GM12878 (cell line): ENCODE data around the gene TKT. TPM values are rescaled to one million over a fixed set of nuclear protein-coding genes. Genes with fewer than 3 reads are reported as not detected.

ENCODE experiments used
- ATAC-seq: fragments of 200-7000 bp; cut with Tn5 transposase; 3 replicates; pipeline ENCODE4 v1.9.1; 2020; ENCODE audit warnings: mild to moderate bottlenecking, moderate library complexity
- BruUV-seq: library from RNA; stranded (reverse); fragments of 400-500 nt; replicated peaks from 2 replicates; lab custom pipeline; 2021; lab: Mats Ljungman, UMichigan
- CTCF ChIA-PET: fragments of 300-600 bp; sonication (Branson Sonifier 250); formaldehyde crosslinking; extraction: SDS; loops from one replicate; lab custom pipeline; 2021; ENCODE audit warnings: inconsistent platforms; lab: Yijun Ruan, JAX
- POLR2A ChIA-PET: fragments of 350-600 bp; formaldehyde crosslinking; extraction: SDS; loops from one replicate; lab custom pipeline; 2021; ENCODE audit warnings: inconsistent platforms; lab: Charles Lee
- RAD21 ChIA-PET: fragments of 300-600 bp; sonication (Branson Sonifier 250); formaldehyde crosslinking; loops from one replicate; lab custom pipeline; 2023; ENCODE audit warnings: antibody characterized with exemption; ENCODE audit not compliant: unreplicated experiment; lab: Charles Lee
- SMC1A ChIA-PET: fragments of 300-600 bp; sonication (Branson Sonifier 250); formaldehyde crosslinking; loops from one replicate; lab custom pipeline; 2023; ENCODE audit not compliant: unreplicated experiment, uncharacterized antibody; lab: Charles Lee
- DNase-seq: peaks from one replicate; pipeline ENCODE4 v3.0.0-alpha.2; 2011; ENCODE audit warnings: low read depth, low spot score
- FAIRE-seq: peaks from 3 replicates; lab custom pipeline; 2011; peaks lifted over from hg19 to GRCh38; lab: Jason Lieb, UNC
- H2AFZ ChIP-seq: 2 replicates; pipeline ENCODE4 v1.6.0; 2011; ENCODE audit warnings: low read depth, low read length, control low read depth; ENCODE audit not compliant: control insufficient read depth
- H3K27ac ChIP-seq: 2 replicates; pipeline ENCODE4 v1.5.1; 2011; ENCODE audit warnings: control low read depth; ENCODE audit not compliant: control insufficient read depth, insufficient read depth
- H3K27me3 ChIP-seq, 2 experiments: replicated peaks in 1 of 2; 2 replicates each; pipeline versions ENCODE4 v1.6.0 to v1.6.1; 2011; ENCODE audit warnings: low read length in 1 of 2; ENCODE audit not compliant: control insufficient read depth in 2 of 2, insufficient read depth in 2 of 2
- H3K36me3 ChIP-seq, 2 experiments: 2 replicates each; pipeline ENCODE4 v1.5.1; 2011; ENCODE audit warnings: low read length in 1 of 2; ENCODE audit not compliant: control insufficient read depth in 2 of 2, insufficient read depth in 2 of 2
- H3K4me1 ChIP-seq: 2 replicates; pipeline ENCODE4 v1.6.1; 2011; ENCODE audit warnings: mild to moderate bottlenecking, low read length, moderate library complexity, mixed read lengths; ENCODE audit not compliant: control insufficient read depth, insufficient read depth
- H3K4me2 ChIP-seq: 2 replicates; pipeline ENCODE4 v1.6.0; 2011; ENCODE audit warnings: control low read depth; ENCODE audit not compliant: control insufficient read depth, insufficient read depth
- H3K4me3 ChIP-seq: fragments of 200-600 bp; sonication (generic); 2 replicates; pipeline ENCODE4 v1.5.1; 2016
- H3K79me2 ChIP-seq: 2 replicates; pipeline ENCODE4 v1.6.0; 2011; ENCODE audit warnings: low read length; ENCODE audit not compliant: control insufficient read depth, insufficient read depth
- H3K9ac ChIP-seq: 2 replicates; pipeline ENCODE4 v1.8.0; 2011; ENCODE audit warnings: low read length, control low read depth, mixed read lengths; ENCODE audit not compliant: control insufficient read depth, insufficient read depth
- H3K9me3 ChIP-seq: replicated peaks from 3 replicates; pipeline ENCODE4 v1.5.1; 2011; ENCODE audit warnings: mild to moderate bottlenecking, low read length; ENCODE audit not compliant: control insufficient read depth, insufficient read depth
- H4K20me1 ChIP-seq: 2 replicates; pipeline ENCODE4 v1.6.0; 2011; ENCODE audit not compliant: control insufficient read depth, insufficient read depth
- BCL11A ChIP-seq: IDR thresholded peaks from 2 replicates; pipeline ENCODE4 v1.6.1; 2011; ENCODE audit warnings: low read depth, low read length
- BMI1 ChIP-seq: fragments of 450-650 bp; IDR thresholded peaks from 2 replicates; pipeline ENCODE4 v1.6.1; 2016; ENCODE audit warnings: mild to moderate bottlenecking, moderate library complexity, borderline replicate concordance
- CBFB ChIP-seq: IDR thresholded peaks from 2 replicates; pipeline ENCODE4 v1.6.1; 2016; ENCODE audit warnings: antibody characterized with exemption, low read depth
- CBX3 ChIP-seq: fragments of 200-600 bp; sonication (generic); IDR thresholded peaks from 2 replicates; pipeline ENCODE4 v1.6.1; 2016; ENCODE audit warnings: low read depth, borderline replicate concordance
- CREB1 ChIP-seq: IDR thresholded peaks from 2 replicates; pipeline ENCODE4 v1.6.1; 2012; ENCODE audit warnings: low read depth, mild to moderate bottlenecking, inconsistent platforms
- CREM ChIP-seq: IDR thresholded peaks from 2 replicates; pipeline ENCODE4 v1.6.1; 2014; ENCODE audit warnings: antibody characterized with exemption, low read depth
- ETV6 ChIP-seq, 2 experiments: fragments of 450-650 bp in 1 of 2; IDR thresholded peaks in 1 of 2; conservative IDR thresholded peaks in 1 of 2; 2 replicates each; pipeline ENCODE4 v1.6.1; 2014; ENCODE audit warnings: antibody characterized with exemption in 1 of 2, borderline replicate concordance in 1 of 2, low read depth in 1 of 2, mild to moderate bottlenecking in 1 of 2, moderate library complexity in 1 of 2
- GATAD2B ChIP-seq: fragments of 450-650 bp; conservative IDR thresholded peaks from 2 replicates; pipeline ENCODE4 v1.6.1; 2017; ENCODE audit warnings: low read depth, mild to moderate bottlenecking, moderate library complexity
- HSF1 ChIP-seq: fragments of 150-350 bp; IDR thresholded peaks from 2 replicates; pipeline ENCODE4 v1.6.1; 2014; ENCODE audit warnings: mild to moderate bottlenecking, low read depth, low read length
- PAX5 ChIP-seq: IDR thresholded peaks from 2 replicates; pipeline ENCODE4 v1.6.1; 2011; ENCODE audit warnings: low read depth, low read length, borderline replicate concordance
- POLR2A ChIP-seq: IDR thresholded peaks from 2 replicates; pipeline ENCODE4 v1.6.1; 2011; ENCODE audit warnings: low read depth, mild to moderate bottlenecking, low read length
- POLR2AphosphoS5 ChIP-seq: IDR thresholded peaks from 2 replicates; pipeline ENCODE4 v1.6.1; 2011; ENCODE audit warnings: mild to moderate bottlenecking, low read length, inconsistent platforms
- SIX5 ChIP-seq: IDR thresholded peaks from 2 replicates; pipeline ENCODE4 v1.6.1; 2011; ENCODE audit warnings: mild to moderate bottlenecking, low read depth, low read length, moderate library complexity; ENCODE audit not compliant: severe bottlenecking
- SMARCA5 ChIP-seq: fragments of 450-650 bp; IDR thresholded peaks from 2 replicates; pipeline ENCODE4 v1.6.1; 2017; ENCODE audit warnings: mild to moderate bottlenecking
- SMC3 ChIP-seq: IDR thresholded peaks from 2 replicates; pipeline ENCODE4 v1.6.1; 2011; ENCODE audit warnings: low read length, improper control_type of control experiment, borderline replicate concordance
- ZNF592 ChIP-seq: fragments of 450-650 bp; IDR thresholded peaks from 2 replicates; pipeline ENCODE4 v1.6.1; 2017; ENCODE audit warnings: mild to moderate bottlenecking, moderate library complexity
- ZSCAN29 ChIP-seq: fragments of 450-650 bp; IDR thresholded peaks from 2 replicates; pipeline ENCODE4 v1.6.1; 2017; ENCODE audit warnings: mild to moderate bottlenecking, moderate library complexity
- WGBS: methylation state at CpG from one replicate; pipeline ENCODE4 v1.1.6; 2016; ENCODE audit warnings: low lambda C conversion rate; ENCODE audit not compliant: insufficient replicate concordance, insufficient coverage; ENCODE audit errors: missing lambda C conversion rate; 5-methylcytosine and 5-hydroxymethylcytosine counted together
- in situ Hi-C: fragments of 300-500 bp; cut with MboI; formaldehyde crosslinking; loops from 9 replicates; pipeline ENCODE4 v1.14.3; 2018; ENCODE audit warnings: mixed read lengths
- intact Hi-C: fragments of 100-400 bp; cut with micrococcal nuclease; formaldehyde crosslinking; loops from one replicate; pipeline ENCODE4 v1.14.2; 2022; ENCODE audit not compliant: unreplicated experiment
- polyA plus RNA-seq, 11 experiments: library from polyadenylated mRNA; depleted of rRNA in 4 of 11; unstranded in 6 of 11; stranded (reverse) in 5 of 11; fragments of >200 nt; fragmentation: Nextera tagmentation in 4 of 11; fragmentation: Illumina TruSeq in 1 of 11; extraction: Ambion mirVana in 4 of 11; extraction: Trizol in 1 of 11; gene quantifications; 1 replicate in 1 of 11; 2 replicates in 10 of 11; pipeline versions ENCODE4 v1.2.1 to v1.2.3, GENCODE V29; 2011 to 2016; ENCODE audit warnings: inconsistent platforms in 2 of 11, missing spikeins in 2 of 11, low read depth in 1 of 11
- total RNA-seq, 4 experiments: library from RNA; depleted of rRNA in 3 of 4; stranded (reverse); fragments of >200 nt in 3 of 4; fragmentation: Illumina TruSeq in 1 of 4; extraction: Trizol in 1 of 4; gene quantifications; 2 replicates each; pipeline versions ENCODE4 v1.2.1 to v1.2.3, GENCODE V29; 2013 to 2021
- TF ChIP-seq, protein P1 (sequence below): fragments of 450-650 bp; conservative IDR thresholded peaks from 2 replicates; pipeline ENCODE4 v1.6.1; 2017; ENCODE audit warnings: mild to moderate bottlenecking, moderate library complexity

TKT gene
- total and polyA plus RNA-seq, 10 of the 15 experiments (the other 5 are each of a cell fraction or from before 2014, with no cell fraction given), result 56.4 to 385 (median 143) TPM

DNA sequence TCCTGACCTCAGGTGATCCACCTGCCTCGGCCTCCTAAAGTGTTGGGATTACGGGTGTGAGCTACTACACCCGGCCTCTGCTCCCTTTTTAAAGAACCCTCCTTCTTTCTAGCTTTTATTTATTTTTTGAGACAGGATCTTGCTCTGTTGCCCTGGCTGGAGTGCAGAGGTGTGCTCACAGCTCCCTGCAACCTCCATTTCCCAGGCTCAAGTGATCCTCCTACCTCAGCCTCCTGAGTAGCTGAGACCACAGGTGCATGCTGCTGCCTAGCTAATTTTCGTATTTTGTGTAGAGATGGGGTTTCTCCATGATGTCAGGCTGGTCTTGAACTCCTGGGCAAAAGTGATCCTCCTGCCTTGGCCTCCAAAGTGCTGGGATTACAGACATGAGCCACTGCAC is 34.5 kb downstream of the TKT start:
- no peak for DNase-seq
- Histone ChIP-seq H3K9me3 (no peaks in the 10 kb centered on the region; the same call in 2 of the 3 replicates), H3K27me3 (no peaks in the 10 kb centered on the region), H3K36me3 (peaks cover 20 to 22% of the 10 kb centered on the region in 2 experiments; a peak in 3 of 4 replicates), H3K79me2 (no peaks in the 10 kb centered on the region), H3K4me2 (no peak overlapping the region), H4K20me1 (no peaks in the 10 kb centered on the region; the same call in 1 of the 2 replicates), H3K4me1 (no peaks in the 10 kb centered on the region), H3K27ac (no peak overlapping the region), H3K4me3 (no peak overlapping the region), H3K9ac (no peak overlapping the region), H2AFZ (no peak overlapping the region)
- FAIRE-seq, result no peak
- ChIA-PET SMC1A (interaction anchor here (0.6 kb wide), 1 partner anchor 30 kb away, joined by 3 read pairs; no protein-coding TSS in a partner anchor), CTCF (interaction anchor here (0.7 to 2.7 kb wide), 8 partner anchors 9 to 128 kb away, joined by 3 to 9 read pairs (median 5); no protein-coding TSS in a partner anchor), POLR2A (no interaction called here), RAD21 (no interaction called here)
- 74% methylated on average over 4 of the region's 4 CpGs for WGBS
- intact Hi-C loops (no loop called here), in situ Hi-C loops (no loop called here)
- BruUV-seq, result no TSS peak
- ATAC-seq, result no peak
- TF ChIP-seq CBX3, result no peak
- TF ChIP-seq CBFB, result no peak
- TF ChIP-seq POLR2A, result no peak
- no peak for TF ChIP-seq SMC3
- TF ChIP-seq POLR2AphosphoS5, result no peak
- TF ChIP-seq ZNF592, result no peak
- TF ChIP-seq ETV6 (conservative IDR thresholded peaks at IDR 0.05 in 1 of 2, IDR thresholded peaks at IDR 0.05 in 1 of 2; ENCODE audit: borderline replicate concordance in 1 of 2, low read depth in 1 of 2), result no peak
- no peak for TF ChIP-seq BMI1
- no peak for TF ChIP-seq PAX5
- no peak for TF ChIP-seq SIX5
- TF ChIP-seq, protein P1, sequence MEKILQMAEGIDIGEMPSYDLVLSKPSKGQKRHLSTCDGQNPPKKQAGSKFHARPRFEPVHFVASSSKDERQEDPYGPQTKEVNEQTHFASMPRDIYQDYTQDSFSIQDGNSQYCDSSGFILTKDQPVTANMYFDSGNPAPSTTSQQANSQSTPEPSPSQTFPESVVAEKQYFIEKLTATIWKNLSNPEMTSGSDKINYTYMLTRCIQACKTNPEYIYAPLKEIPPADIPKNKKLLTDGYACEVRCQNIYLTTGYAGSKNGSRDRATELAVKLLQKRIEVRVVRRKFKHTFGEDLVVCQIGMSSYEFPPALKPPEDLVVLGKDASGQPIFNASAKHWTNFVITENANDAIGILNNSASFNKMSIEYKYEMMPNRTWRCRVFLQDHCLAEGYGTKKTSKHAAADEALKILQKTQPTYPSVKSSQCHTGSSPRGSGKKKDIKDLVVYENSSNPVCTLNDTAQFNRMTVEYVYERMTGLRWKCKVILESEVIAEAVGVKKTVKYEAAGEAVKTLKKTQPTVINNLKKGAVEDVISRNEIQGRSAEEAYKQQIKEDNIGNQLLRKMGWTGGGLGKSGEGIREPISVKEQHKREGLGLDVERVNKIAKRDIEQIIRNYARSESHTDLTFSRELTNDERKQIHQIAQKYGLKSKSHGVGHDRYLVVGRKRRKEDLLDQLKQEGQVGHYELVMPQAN, result no peak
- TF ChIP-seq CREB1, result no peak
- TF ChIP-seq HSF1, result no peak
- no peak for TF ChIP-seq ZSCAN29
- TF ChIP-seq SMARCA5, result no peak
- no peak for TF ChIP-seq CREM
- TF ChIP-seq BCL11A, result no peak
- no peak for TF ChIP-seq GATAD2B
